Sigmoid colon (tissue), 7 donors: Measurements from ENCODE around the gene MTMR6. TPM values are rescaled to one million over a fixed set of nuclear protein-coding genes. Genes with fewer than 3 reads are reported as not detected.

ENCODE experiments used
- DNase-seq: peaks from one replicate; pipeline ENCODE4 v3.0.0-alpha.2; 2019
- H3K27ac ChIP-seq, 4 donors: fragments of 200-600 bp; sonication (generic); one replicate each; pipeline ENCODE4 v1.5.1; 2016 to 2019; ENCODE audit warnings: mild to moderate bottlenecking in 1 of 4
- H3K27me3 ChIP-seq, 3 donors: fragments of 200-600 bp; sonication (generic); one replicate each; pipeline ENCODE4 v1.5.1; 2019; ENCODE audit warnings: mild to moderate bottlenecking in 1 of 3
- H3K36me3 ChIP-seq, 4 donors: fragments of 200-600 bp; sonication (generic); one replicate each; pipeline ENCODE4 v1.5.1; 2016 to 2019
- H3K4me1 ChIP-seq, 4 donors: fragments of 200-600 bp; sonication (generic); one replicate each; pipeline ENCODE4 v1.5.1; 2017 to 2019
- H3K4me3 ChIP-seq, 4 donors: fragments of 200-600 bp; sonication (generic); one replicate each; pipeline ENCODE4 v1.5.1; 2017 to 2019; ENCODE audit warnings: mild to moderate bottlenecking in 2 of 4, moderate library complexity in 1 of 4
- H3K9me3 ChIP-seq, 4 donors: fragments of 200-600 bp in 3 of 4; sonication (generic) in 3 of 4; one replicate each; pipeline versions ENCODE4 v1.5.1 to v1.6.1; 2013 to 2019
- EP300 ChIP-seq, 4 donors: sonication (generic); formaldehyde crosslinking; IDR thresholded peaks; one replicate each; pipeline ENCODE4 v1.6.1; 2017; ENCODE audit warnings: antibody characterized with exemption in 4 of 4
- POLR2A ChIP-seq, 2 donors: fragments of 450-650 bp; IDR thresholded peaks; one replicate each; pipeline ENCODE4 v1.6.1; 2016; ENCODE audit warnings: antibody characterized with exemption in 2 of 2, mild to moderate bottlenecking in 2 of 2, moderate library complexity in 2 of 2
- POLR2AphosphoS5 ChIP-seq, 4 donors: sonication (generic); formaldehyde crosslinking; IDR thresholded peaks; one replicate each; pipeline ENCODE4 v1.6.1; 2017; ENCODE audit warnings: antibody characterized with exemption in 4 of 4
- WGBS, 2 donors: extraction: QIAGEN DNeasy Blood & Tissue Kit; methylation state at CpG; one replicate each; pipeline ENCODE4 v1.1.7; 2013; 5-methylcytosine and 5-hydroxymethylcytosine counted together
- intact Hi-C: fragments of 100-400 bp; cut with DNase I; formaldehyde crosslinking; loops from one replicate; pipeline ENCODE4 v1.15.1; 2023
- polyA plus RNA-seq, 3 donors: library from polyadenylated mRNA; stranded (reverse); fragments of 200-250 nt; gene quantifications; one replicate each; pipeline ENCODE4 v1.2.3, GENCODE V29; 2013
- total RNA-seq, 4 donors: library from RNA; depleted of rRNA; stranded (reverse); fragments of >200 nt; gene quantifications; one replicate each; pipeline ENCODE4 v1.1.0, GENCODE V29; 2016
- TF ChIP-seq, protein P1 (sequence below), 4 experiments: fragments of 450-650 bp in 3 of 4; fragments of 200-600 bp in 1 of 4; IDR thresholded peaks; one replicate each; pipeline ENCODE4 v1.5.1; 2016 to 2019; ENCODE audit warnings: antibody characterized with exemption in 4 of 4, mild to moderate bottlenecking in 3 of 4, moderate library complexity in 2 of 4
- donor health status: healthy with polysubstance abuse.
- donor health status: Bipolar disorder and iron deficiency.
- donor health status: healthy.

MTMR6 gene
- total and polyA plus RNA-seq, 7 donors: 8.9 to 33.1 (median 21.6) TPM

DNA sequence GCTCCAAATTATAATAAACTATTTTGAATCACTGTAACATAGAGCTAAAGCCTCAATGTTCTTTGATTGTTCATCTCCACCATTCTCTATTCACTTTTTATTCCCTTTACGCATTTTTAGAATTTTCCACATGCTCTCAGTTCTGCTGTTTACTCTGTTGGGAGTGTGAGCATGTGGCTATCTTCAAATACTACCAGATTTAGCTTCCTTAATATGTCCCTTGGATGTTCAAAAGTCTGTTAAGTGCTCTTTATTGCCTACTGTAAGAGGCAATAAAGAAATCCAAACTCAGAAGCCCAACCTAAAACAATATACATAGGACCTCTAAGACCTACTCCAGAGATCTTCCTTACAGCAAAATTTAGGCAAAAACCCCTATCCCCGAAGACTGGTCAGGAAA is 34.5 kb downstream of the MTMR6 start:
- DNase-seq: no peak
- 22 to 74% methylated on average over 2 of the region's 2 CpGs for WGBS, 2 donors
- no peaks in the 10 kb centered on the region for H3K9me3 ChIP-seq
- TF ChIP-seq POLR2AphosphoS5 (IDR thresholded peaks at IDR 0.05): no peak
- TF ChIP-seq, protein P1, sequence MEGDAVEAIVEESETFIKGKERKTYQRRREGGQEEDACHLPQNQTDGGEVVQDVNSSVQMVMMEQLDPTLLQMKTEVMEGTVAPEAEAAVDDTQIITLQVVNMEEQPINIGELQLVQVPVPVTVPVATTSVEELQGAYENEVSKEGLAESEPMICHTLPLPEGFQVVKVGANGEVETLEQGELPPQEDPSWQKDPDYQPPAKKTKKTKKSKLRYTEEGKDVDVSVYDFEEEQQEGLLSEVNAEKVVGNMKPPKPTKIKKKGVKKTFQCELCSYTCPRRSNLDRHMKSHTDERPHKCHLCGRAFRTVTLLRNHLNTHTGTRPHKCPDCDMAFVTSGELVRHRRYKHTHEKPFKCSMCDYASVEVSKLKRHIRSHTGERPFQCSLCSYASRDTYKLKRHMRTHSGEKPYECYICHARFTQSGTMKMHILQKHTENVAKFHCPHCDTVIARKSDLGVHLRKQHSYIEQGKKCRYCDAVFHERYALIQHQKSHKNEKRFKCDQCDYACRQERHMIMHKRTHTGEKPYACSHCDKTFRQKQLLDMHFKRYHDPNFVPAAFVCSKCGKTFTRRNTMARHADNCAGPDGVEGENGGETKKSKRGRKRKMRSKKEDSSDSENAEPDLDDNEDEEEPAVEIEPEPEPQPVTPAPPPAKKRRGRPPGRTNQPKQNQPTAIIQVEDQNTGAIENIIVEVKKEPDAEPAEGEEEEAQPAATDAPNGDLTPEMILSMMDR (IDR thresholded peaks at IDR 0.05): no peak
- TF ChIP-seq POLR2A (IDR thresholded peaks at IDR 0.05): no peak
- TF ChIP-seq EP300 (IDR thresholded peaks at IDR 0.05): no peak
- H3K4me3 ChIP-seq: no peak overlapping the region
- no peaks in the 10 kb centered on the region for H3K27me3 ChIP-seq
- intact Hi-C loops: no loop called here
- no peaks in the 10 kb centered on the region for H3K4me1 ChIP-seq
- H3K27ac ChIP-seq: no peak overlapping the region
- peaks cover 0 to 97% (median 13%) of the 10 kb centered on the region in 4 donors for H3K36me3 ChIP-seq

DNA sequence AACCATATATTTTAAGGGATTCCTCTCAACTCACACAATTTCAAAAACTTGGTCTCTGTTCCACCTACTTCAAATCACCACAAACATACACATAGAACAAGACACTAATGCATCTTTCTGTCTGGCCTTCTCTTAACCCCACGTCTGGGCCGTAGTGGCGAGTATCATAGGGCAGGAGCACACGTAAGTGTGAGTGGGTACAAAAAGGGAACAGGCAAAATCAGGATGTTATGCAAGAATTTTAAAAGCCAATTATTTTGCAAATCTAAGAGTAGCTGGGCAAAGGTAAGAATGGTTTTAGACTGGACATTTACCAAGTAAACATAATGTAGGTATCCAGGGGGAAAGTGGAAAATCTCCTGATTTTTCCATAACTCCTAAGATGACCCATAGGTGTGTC is 35.1 kb downstream of the MTMR6 start:
- intact Hi-C loops: no loop called here
- no peak overlapping the region for H3K4me3 ChIP-seq
- no peaks in the 10 kb centered on the region for H3K27me3 ChIP-seq
- WGBS, 2 donors: 88 to 89% methylated on average over 4 of the region's 4 CpGs
- no peaks in the 10 kb centered on the region for H3K9me3 ChIP-seq
- no peak overlapping the region for H3K27ac ChIP-seq
- H3K36me3 ChIP-seq: peaks cover 0 to 92% (median 10%) of the 10 kb centered on the region in 4 donors
- H3K4me1 ChIP-seq: no peaks in the 10 kb centered on the region
- TF ChIP-seq POLR2A (IDR thresholded peaks at IDR 0.05): no peak
- TF ChIP-seq EP300 (IDR thresholded peaks at IDR 0.05): no peak
- TF ChIP-seq POLR2AphosphoS5 (IDR thresholded peaks at IDR 0.05): no peak
- TF ChIP-seq, protein P1 (IDR thresholded peaks at IDR 0.05): no peak
- no peak for DNase-seq

DNA sequence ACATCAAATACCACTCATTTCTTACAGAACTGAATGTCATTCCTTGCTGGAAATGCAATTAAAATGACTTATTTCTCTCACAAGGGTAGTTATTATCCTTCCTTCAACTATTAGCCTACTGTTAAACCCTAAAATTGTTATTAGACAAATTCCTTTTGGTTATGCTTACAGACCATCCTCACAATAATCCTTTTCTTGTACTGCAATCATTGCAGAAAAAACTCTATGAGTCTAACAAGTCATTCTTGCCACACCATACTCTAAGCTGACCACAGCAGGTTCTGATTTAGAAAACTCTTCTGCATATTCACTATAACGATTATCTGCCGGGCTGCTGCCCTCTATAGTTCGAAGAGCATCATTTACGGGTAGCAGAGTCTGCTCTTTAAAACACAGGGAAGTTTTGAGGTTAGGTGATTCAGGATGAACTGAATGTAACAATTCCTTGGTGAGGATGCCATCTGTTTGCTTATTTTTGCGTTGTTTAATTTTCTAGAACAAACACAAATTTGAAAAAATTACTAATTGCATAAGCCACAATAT is 38.2 kb downstream of the MTMR6 start:
- peaks cover 0 to 2% (median 0%) of the 10 kb centered on the region in 4 donors for H3K9me3 ChIP-seq
- no peak overlapping the region for H3K4me3 ChIP-seq
- no peaks in the 10 kb centered on the region for H3K27me3 ChIP-seq
- H3K27ac ChIP-seq: no peak overlapping the region
- 48 to 52% methylated on average over 5 of the region's 5 CpGs for WGBS, 2 donors
- TF ChIP-seq POLR2AphosphoS5 (IDR thresholded peaks at IDR 0.05) (no peak), EP300 (IDR thresholded peaks at IDR 0.05) (no peak), POLR2A (IDR thresholded peaks at IDR 0.05) (no peak)
- TF ChIP-seq, protein P1 (IDR thresholded peaks at IDR 0.05): no peak
- DNase-seq: no peak
- H3K4me1 ChIP-seq: no peaks in the 10 kb centered on the region
- intact Hi-C loops: no loop called here
- peaks cover 0 to 61% (median 7%) of the 10 kb centered on the region in 4 donors for H3K36me3 ChIP-seq

DNA sequence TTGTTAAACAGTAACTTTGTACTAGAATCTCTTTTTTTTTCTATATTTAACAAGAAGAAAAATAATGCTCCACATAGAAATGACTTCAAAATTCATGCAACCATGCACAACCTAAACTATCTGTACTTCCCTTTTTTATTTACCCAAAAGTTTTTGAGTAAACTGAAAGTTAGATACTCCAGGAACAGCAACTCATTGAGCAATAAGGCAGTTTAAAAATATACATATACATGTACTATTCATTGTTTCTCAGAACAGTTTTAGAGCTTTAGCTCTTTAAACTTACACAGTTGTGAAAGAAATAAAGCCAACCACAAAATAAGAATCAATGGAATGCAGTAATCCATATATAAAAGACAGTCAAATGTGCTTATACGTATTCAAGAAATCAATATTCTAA is 39.2 kb downstream of the MTMR6 start:
- H3K36me3 ChIP-seq: peaks cover 0 to 51% (median 7%) of the 10 kb centered on the region in 4 donors
- 95 to 100% methylated on average over 1 of the region's 1 CpG for WGBS, 2 donors

More for the DNA sequence above, 39.2 kb downstream of the MTMR6 start:
- no peak for DNase-seq
- Histone ChIP-seq H3K27me3 (no peaks in the 10 kb centered on the region), H3K4me3 (no peak overlapping the region), H3K9me3 (peaks cover 0 to 2% (median 0%) of the 10 kb centered on the region in 4 donors), H3K4me1 (no peaks in the 10 kb centered on the region), H3K27ac (no peak overlapping the region)
- TF ChIP-seq, protein P1 (IDR thresholded peaks at IDR 0.05): no peak
- no peak for TF ChIP-seq POLR2AphosphoS5 (IDR thresholded peaks at IDR 0.05)
- TF ChIP-seq POLR2A (IDR thresholded peaks at IDR 0.05): no peak
- TF ChIP-seq EP300 (IDR thresholded peaks at IDR 0.05): no peak
- intact Hi-C loops: no loop called here
